NCI-H345 treated with DMSO at 0.1 percent for 48 hours (cell line): Measurements from ENCODE around the gene NOS1AP.
A peak's percentile ranks its signal among the peaks of the same experiment; 100 is the strongest.
"Not testable (repeated sequence)": the region's sequence is repeated elsewhere in the genome, so short reads cannot be mapped to it uniquely, and the experiment has no call there.

Experiments
- DNase-seq: peaks from one replicate; lab custom pipeline; 2025; ENCODE audit not compliant: unreplicated experiment; lab: John Stamatoyannopoulos, UW

Gene NOS1AP

DNA sequence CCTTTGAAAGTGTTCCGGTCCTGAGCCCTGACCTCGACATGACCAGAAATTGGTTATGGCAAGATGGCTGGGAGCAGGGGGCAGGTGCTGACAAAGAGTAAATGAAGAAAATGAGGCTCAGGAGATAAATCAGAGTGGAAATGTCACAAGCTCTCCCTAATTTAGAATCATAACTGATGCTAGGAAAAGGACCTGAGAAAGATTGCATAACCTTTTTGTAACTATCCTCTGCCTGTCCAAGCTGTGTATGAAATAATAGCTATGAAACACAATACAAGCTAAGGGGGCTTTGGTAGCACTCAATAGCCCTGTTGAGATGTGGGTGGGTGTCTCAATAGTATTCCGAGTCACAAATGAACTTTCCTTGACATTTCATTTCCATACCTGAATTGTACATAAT lies 12.9 kb upstream of the NOS1AP start:
- no peak for DNase-seq

DNA sequence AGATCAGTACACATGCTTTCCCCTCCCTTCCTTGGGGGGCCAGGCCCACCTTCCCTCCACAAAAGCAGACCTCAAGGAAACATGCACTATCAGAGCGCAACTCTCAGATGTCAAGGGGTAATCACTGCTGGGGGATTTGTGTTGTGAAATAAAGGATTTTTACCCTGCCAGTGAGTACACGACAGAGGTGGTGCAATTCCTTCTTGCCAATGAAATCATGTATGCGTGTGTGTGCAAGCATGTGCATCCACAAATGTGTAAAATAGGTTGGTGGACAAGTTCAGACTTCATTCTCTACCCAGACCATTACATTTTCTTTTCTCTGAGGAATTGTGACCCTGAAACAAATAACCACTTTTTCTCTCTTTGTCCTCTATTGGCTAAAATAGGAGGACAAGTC lies 9.8 kb upstream of the NOS1AP start:
- DNase-seq: no peak

DNA sequence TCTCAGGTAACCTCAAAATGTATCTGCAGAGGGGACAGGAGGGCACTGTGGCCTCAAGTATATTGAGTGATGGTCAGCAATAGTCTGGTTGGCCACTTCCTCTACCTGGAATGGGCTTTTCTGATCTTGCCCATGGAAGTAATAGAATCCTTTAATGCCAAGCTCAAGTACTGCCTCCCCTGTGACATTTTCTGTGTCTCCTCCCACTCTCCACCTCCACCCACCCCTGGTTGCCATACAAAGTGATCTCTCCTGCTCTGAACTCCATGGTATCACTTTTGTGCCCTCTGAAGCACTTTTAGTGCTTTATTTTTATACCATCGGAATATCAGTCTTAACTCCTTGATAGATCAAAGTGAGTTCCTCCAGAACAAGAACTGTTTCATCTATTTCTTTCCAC lies 9.2 kb upstream of the NOS1AP start:
- no peak for DNase-seq

DNA sequence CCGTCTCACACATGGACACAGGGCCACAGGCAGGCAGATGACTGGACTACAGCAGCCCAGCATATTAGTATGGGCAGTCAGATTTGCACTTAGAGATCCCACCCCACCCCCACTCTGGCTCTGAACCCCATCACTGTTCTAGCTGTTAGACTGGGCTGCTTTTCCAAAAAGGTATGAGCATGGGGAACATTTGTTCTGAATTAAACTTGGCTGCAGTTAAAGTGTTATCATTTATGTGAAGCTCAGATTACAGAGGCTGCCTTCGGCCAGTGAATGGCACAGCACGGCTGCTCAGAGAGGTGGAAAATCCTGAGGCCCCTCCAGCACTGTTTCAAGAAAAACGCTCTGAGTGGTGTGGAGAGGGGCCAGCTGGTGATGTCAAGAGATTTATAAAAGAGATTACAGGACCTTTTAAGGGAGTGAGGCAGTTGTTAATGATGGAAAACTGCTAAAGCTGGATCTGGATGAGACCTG lies 6.9 kb upstream of the NOS1AP start:
- DNase-seq: no peak

DNA sequence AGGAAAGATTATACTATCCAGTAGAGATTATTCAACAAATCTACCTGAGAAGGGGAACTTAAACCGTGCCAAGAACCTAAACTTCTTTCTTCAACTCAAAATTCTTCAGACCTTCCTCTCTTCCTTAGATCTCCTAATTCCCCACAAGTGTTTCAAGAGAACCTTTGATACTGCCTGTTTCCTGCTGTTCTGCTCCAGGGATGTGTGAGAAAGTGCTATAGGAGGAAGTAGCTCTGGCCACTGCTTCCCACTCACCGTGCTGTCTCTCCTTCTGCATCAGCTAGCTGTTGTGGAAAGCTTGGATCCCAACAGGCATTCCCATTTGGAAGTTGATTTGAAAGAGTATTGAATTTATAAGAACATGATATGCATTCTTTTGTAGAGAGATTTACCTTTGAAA lies 4.5 kb upstream of the NOS1AP start:
- no peak for DNase-seq

DNA sequence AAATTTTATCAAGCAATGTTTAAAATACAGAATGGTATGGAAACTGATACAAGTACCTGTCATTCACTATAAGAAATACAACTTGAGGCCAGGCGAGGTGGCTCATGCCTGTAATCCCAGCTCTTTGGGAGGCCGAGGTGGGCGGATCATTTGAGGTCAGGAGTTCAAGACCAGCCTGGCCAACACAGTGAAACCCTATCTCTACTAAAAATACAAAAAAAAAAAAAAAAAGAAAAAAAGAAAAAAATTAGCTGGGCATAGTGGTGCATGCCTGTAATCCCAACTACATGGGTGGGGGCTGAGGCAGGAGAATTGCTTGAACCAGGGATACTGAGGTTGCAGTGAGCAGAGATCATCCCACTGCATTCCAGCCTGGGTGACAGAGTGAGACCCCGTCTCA lies 2.7 kb upstream of the NOS1AP start:
- DNase-seq: not testable (repeated sequence)

DNA sequence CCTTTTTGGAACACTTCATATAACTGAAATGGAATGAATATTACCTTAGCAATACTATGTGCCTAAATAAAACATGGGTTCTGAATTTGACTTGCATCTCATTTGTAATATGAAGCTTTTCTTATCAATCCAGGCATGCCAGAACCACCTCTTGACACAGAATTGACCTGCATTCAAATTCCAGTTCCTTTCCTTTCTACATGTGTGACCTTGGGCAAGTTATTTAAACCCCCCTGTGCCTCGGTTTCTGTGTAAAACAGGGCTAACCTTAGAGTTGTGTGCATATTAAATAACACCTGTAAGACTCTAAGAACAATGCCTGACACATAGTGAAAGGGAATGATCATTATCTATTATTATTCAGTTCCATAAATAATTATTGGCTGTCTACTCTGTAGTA lies 2.0 kb upstream of the NOS1AP start:
- DNase-seq: no peak

DNA sequence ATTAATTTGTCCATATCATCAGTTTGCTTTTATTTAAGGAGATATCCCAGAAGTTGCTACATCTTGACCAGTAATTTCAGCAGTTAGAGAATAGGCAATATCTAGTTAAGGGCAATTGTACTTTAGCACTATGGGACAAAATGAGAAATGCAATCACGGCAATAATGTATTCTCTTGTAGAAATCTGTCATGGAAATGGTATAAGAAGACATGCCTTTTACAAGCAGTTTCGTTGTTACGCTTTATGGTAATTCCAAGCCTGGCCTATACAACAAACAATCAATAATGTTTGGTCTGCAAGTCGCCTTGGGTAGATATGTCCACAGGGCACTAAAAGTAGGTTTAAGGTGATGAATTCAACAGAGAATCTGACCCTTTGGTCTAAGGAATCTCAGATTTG lies 1.2 kb upstream of the NOS1AP start:
- no peak for DNase-seq

DNA sequence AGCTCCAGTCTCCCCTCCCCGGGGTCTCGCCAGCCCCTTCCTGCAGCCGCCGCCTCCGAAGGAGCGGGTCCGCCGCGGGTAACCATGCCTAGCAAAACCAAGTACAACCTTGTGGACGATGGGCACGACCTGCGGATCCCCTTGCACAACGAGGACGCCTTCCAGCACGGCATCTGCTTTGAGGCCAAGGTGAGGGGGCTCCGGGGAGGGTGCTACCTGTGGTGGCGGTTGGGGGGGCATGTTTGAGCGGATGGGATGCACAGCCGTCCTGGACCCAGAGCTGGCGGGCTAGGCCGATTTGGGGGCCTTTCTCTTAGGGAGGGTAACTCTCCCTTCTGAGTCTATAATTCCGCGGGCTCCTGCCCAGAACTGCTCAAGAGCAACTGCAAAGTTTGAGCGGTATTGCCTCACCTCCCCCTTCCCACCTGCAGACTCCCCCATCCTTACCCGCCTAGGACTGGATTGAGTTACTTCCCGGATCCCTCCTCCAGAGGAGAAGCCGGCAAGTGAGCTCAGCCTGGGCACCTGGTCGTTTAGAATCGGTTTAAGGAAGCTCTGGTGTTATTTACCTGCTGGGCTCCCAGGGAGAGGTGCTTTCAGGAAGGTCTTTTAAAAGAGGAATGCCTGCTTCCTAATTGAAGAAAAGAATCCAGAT lies 730 bp downstream of the NOS1AP start:
- DNase-seq: peak; percentile 23

DNA sequence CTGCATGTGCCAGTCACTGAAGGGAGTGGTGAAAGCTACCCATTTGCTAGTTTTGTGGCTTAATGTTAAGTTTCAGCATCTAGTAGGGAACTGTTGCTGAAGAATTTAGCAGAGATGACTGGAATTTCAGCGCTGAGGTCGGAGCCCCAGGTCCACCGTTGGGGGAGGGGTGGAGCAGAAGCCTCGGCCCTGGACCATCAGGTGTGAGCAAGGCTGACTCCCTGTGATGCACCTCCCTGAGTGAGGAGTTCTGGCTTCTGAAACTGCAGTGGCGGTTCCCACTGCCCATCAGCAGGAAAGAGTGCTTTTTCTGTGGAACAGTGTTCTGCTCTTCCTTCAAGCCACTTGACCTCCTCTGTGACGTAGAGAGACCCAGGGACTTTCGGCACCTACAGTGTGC lies 1.3 kb downstream of the NOS1AP start:
- DNase-seq: no peak

DNA sequence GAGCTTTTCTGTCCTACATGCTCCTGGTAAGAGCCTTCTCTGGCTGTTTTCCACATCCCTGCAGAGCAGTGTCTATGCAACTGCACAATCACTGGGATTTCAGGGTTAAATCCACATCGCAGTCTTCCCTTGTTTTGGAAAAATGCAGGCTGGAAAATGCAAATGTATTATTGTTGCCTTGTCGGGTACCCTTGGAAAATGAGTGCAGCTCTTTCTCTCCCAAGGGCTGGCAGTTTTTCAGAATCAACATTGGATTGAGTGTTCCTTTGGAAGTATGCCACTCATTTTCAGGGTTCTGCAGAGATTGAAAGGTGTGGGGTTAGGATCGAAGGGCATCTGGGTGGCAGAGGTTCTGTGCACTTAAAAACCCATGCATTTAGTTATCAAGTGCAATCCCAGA lies 3.2 kb downstream of the NOS1AP start:
- no peak for DNase-seq

DNA sequence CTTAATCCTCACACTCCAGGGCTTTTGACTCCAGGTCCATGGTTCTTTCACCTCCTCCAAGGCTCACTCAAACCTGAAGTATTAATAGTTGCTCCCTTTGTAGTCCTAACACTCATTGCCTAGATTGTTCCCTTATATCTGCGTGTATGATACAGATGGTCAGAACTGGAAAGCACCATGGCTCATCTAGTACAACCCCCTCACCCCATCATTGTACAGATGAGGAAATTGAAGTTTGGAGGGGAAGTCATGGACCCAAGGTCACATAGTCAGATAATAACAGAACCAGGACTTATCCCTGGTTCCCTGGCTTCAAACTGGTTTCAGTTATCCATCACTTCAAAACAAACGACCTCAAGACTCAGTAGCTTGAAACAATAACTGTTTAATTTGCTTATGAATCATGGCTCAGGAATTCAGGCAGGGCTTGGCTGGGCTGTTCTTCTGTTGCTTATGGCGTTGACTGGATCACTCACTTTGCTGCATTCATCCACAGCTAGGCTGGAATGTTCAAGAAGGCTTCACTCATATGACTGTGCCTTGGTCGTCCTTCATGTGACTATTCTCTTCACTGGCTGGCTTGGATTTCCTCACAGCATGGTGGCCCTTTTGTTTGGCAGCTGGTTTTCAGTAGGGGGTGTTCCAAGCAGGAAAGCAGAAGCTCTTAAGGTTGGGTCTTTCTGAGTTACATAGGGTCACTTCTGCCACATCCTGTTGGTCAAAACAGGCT lies 5.0 kb downstream of the NOS1AP start:
- no peak for DNase-seq

DNA sequence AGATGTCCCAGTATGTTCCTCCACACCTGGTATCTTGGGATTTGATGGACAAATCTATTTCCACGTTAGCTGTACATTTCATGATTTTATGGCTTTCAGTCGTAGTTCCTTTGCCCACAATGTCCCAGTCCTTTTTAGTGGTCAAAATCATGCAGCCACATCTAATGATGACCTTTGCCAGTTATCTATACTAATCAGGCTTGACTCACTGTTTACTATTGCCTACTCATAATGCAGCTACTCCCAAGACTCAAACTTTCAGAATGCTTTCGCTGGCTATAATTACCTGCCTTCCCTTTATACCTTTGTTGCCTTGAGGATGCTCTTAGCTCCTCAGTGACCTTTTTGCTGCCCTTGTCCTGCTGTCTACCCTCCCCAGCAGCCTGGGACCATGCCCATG lies 6.4 kb downstream of the NOS1AP start:
- no peak for DNase-seq

DNA sequence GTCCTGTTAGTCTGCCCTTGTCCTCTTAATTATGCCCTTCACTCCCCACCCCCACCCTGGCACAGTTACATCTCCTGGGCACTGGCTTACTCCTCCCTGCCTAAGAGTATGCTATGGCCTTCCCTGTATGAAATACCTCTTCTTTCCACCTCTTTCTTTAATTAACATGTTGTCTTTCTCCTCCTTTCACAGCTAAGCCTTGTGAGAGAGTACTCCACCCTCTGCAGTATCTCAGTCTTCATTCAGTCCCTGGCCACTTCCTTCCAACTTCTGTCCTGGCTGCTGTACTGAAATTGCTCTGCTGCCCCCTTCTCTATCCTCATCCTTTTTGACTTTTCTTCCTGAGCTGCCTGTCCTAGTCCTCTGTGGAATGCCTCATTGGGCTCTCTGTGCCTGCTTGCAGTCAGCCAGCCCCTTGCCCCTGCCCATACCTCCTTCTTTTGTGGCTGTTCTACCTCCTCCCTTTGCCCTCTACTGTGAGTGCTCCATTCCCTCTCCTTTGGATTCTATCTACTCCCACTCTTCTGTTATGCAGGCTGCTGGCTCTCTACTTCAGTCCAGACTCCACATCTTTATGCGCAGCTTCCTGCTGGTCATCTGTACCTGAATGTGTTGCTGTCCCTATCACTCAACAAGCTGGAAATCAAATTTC lies 8.3 kb downstream of the NOS1AP start:
- DNase-seq: no peak

DNA sequence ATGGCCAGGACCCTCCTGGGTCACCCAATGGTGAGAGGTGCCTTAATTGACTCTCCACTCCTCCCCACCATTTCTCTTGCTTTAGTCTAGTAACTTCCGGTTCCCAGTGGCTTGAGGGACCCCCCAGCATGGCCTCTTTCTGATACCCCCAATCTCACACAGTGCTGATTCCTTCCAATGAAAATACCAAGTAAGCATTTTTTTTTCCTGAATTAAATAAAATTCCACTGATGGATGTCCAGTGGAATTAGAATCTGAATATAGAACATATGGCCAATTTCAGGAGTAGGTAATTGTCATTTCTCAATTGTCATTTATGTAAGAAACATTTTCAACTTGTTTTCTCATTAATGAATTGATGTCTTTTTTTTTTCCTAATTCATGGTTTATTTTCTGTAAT lies 9.5 kb downstream of the NOS1AP start:
- DNase-seq: no peak

DNA sequence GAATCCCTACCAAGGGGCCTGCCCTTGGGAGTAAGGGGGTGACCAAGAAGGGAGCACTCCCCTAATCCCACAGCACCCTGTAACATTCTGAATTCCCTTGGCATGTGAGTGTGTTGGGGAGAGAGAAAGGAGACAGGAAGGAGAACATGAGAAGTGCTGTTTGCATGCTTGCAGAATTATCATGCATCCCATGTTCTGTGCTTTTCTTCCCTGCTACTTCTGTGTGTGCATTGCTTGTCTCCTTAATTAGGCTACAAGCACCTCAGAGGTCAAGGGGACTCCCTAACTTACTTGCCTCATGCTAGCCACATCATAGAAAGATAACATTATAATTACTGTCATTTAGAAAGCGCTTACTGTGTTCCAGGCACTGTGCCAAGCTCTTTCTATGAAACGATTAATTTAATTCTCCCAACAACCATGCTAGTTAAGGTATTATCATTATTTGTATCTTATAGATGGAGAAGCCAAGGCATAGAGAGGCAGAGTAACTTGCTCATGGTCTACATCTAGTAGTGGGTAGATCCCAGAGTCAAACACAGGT lies 11.1 kb downstream of the NOS1AP start:
- no peak for DNase-seq

DNA sequence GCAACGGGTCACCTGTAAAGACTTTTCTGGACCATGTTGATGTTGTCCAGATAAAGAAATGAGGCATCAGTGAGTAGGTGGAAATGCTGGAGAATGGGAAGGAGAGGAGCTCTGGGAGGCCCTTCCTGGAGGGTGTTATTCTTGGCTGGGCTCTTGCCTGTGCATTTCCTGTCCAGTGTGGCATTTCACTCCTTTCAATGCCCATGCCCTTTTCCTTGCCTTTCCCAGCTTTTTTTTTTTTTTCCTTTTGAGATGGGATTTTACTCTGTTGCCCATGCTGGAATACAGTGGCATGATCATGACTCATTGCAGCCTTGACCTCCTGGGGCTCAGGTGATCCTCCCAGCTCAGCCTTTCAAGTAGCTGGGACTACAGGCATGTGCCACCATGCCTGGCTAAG lies 11.8 kb downstream of the NOS1AP start:
- DNase-seq: no peak

DNA sequence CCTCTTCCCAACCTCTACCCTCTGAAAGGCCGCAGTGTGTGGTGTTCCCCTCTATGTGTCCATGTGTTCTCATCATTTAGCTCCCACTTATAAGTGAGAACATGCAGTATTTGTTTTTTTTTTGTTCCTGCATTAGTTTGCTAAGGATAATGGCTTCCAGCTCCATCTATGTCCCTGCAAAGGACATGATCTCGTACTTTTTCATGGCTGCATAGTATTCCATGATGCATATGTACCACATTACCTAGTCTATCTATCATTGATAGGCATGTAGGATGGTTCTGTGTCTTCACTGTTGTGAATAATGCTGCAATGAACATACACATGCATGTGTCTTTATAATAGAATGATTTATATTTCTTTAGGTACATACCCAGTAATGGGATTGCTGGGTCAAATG lies 12.6 kb downstream of the NOS1AP start:
- not testable (repeated sequence) for DNase-seq

DNA sequence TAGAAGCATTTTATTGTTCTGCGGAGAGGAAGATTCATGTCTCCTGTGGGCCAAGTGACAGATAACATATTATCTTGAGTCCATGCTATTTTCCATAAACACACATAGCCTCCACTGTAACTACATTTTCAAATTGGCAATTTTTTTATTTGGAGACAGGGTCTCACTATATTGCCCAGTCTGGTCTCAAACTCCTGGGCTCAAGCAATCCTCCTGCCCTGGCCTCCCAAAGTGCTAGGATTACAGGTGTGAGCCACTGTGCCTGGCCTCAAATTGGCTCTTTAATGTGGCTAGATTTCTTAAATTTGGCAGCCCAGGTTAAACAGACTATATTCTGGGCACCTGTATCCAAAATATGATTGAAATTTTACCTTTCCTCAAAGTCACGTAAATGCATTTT lies 13.8 kb downstream of the NOS1AP start:
- no peak for DNase-seq

DNA sequence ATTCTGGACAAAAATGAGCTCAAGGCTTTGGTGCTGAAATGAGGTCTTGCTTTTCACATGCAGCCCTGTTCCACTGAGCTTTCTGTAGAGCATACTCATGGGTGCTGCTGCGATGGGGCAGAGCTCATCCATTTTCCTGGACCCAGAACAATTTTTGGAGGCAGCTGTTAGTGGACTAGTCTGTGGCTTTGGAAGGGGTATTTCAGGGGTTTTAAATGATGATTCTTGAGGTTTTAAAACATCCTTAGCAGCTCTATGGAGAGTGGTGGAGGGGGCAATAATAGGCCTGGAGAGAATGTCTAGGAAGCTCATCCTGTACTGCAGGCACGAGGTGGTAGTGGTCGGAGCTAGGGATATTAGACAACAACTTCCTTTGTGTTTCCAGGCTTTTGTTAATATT lies 16.5 kb downstream of the NOS1AP start:
- DNase-seq: no peak

DNA sequence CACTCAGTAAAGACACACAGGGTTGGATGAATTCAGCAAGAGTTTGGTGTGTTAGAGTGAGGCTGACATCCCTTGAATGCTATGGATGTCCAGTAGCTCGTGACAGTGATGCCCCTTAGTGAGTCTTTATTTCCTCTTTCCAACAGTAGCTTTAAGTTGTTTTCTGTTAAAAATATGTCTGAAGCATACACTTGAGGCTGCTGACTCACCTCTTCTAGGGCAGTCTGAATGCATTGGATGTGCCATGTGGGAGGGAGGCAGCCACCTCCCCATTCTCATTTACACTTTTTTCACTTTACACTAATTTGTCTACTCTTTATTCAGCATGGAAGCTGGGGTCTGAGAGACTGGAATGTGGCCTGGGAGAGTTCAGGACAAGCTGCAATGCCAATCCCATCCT lies 17.6 kb downstream of the NOS1AP start:
- DNase-seq: no peak

DNA sequence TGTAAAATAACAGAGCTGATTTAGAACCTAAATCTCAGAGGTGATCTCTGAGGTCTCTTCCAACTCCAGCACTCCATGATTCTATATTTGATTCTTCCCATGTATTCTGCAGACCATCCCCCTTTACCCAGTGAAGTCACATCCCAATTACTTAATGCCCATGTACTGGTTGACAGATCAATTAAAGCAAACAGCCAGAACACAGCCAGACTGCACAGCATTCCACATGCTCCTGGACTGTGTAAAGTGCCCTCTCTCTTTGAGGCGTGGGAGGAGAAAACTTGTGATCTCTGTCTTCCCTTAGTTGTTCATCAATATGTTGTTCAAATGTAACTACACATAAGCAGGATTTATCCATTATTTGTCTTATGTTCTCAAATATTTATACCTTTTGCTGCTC lies 18.1 kb downstream of the NOS1AP start:
- DNase-seq: no peak
